Prostate gland (tissue), 2 donors: ENCODE data around the gene NUMBL. TPM values are rescaled to one million over a fixed set of nuclear protein-coding genes. Genes with fewer than 3 reads are reported as not detected.

Experiments
- DNase-seq: peaks from one replicate; pipeline ENCODE4 v3.0.0-alpha.2; 2019; ENCODE audit warnings: low spot score
- H3K27ac ChIP-seq, 2 donors: fragments of 200-600 bp; sonication (generic); 2 replicates each; pipeline ENCODE4 v1.5.1; 2017 to 2019
- H3K27me3 ChIP-seq: fragments of 200-600 bp; sonication (generic); replicated peaks from 2 replicates; pipeline ENCODE4 v1.5.1; 2019; ENCODE audit not compliant: insufficient read depth
- H3K36me3 ChIP-seq, 2 donors: fragments of 200-600 bp; sonication (generic); 1 replicate in 1 of 2; 2 replicates in 1 of 2; pipeline versions ENCODE4 v1.5.1 to v1.8.1; 2017 to 2019
- H3K4me1 ChIP-seq: fragments of 200-600 bp; sonication (generic); replicated peaks from 2 replicates; pipeline ENCODE4 v1.5.1; 2019
- H3K4me3 ChIP-seq, 2 donors: fragments of 200-600 bp; sonication (generic); 2 replicates each; pipeline ENCODE4 v1.5.1; 2017 to 2019
- H3K9me3 ChIP-seq: fragments of 200-600 bp; sonication (generic); 2 replicates; pipeline ENCODE4 v1.5.1; 2017
- CTCF ChIP-seq, 4 experiments: fragments of 200-600 bp in 2 of 4; fragments of 450-650 bp in 2 of 4; sonication (generic) in 2 of 4; IDR thresholded peaks; 1 replicate in 3 of 4; 2 replicates in 1 of 4; pipeline ENCODE4 v1.5.1; 2016 to 2019; ENCODE audit warnings: antibody characterized with exemption in 4 of 4, mild to moderate bottlenecking in 2 of 4, moderate library complexity in 2 of 4
- POLR2A ChIP-seq: fragments of 450-650 bp; IDR thresholded peaks from one replicate; pipeline ENCODE4 v1.6.1; 2016; ENCODE audit warnings: antibody characterized with exemption, mild to moderate bottlenecking
- POLR2AphosphoS5 ChIP-seq: sonication (generic); formaldehyde crosslinking; IDR thresholded peaks from one replicate; pipeline ENCODE4 v1.6.1; 2017; ENCODE audit warnings: antibody characterized with exemption
- WGBS: methylation state at CpG from one replicate; pipeline ENCODE4 v1.1.5; 2018; 5-methylcytosine and 5-hydroxymethylcytosine counted together
- intact Hi-C: fragments of 100-400 bp; cut with DNase I; formaldehyde crosslinking; loops from one replicate; pipeline ENCODE4 v1.14.2; 2022
- total RNA-seq, 2 donors: library from RNA; depleted of rRNA; stranded (reverse); fragments of >200 nt; gene quantifications; one replicate each; pipeline ENCODE4 v1.1.0, GENCODE V29; 2016

NUMBL gene
- total RNA-seq, 2 donors from 2014 or later: 24.3 to 102 TPM

DNA sequence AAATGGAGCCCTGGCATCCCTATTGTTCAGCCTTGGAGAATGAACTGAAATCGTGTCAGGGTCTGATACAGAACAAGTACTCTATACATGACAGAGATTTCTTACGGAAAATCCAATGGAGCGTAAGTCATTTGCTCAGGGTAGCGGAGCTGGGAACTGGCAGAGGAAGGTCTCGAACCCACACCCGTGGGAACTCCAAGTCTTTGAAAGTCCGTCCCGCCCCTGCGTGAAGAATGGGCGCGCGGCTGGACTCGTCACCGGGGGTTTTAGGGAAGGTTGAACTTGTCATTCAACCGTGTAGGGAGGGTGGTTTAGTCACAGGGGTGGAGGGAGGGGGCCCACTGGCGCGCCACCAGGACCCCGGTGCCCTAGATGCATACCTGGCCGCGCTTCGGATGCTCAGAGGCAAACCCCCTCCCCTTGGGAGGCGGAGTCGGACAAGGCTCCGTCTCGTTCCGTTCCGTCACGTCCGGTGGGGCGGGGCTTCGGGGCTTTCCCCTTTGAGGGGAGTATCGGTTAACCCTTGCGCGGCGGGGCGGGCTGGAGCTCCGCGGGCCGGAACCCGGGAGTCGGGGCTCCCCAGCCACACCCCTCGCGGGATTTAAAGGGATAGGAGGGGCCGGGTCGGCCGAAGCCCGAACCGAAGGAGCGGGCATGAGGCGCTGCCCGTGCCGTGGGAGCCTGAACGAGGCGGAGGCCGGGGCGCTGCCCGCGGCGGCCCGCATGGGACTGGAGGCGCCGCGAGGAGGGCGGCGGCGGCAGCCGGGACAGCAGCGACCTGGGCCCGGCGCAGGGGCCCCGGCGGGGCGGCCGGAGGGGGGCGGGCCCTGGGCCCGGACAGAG lies 26.3 kb upstream of the NUMBL start, which contains the start of the genes COQ8B and ITPKC:
Gene COQ8B (minus strand): TSS at position 405 of the 843 bp plus-strand sequence. CDS start 2,254 bp downstream, outside the sequence.
Gene ITPKC (plus strand): TSS at position 631 of the 843 bp plus-strand sequence. CDS start 24 bp downstream, at position 655.
- peak in 2 of 4 experiments; percentile 49 to 54 for TF ChIP-seq CTCF (IDR thresholded peaks at IDR 0.05)
- TF ChIP-seq POLR2AphosphoS5: peak; percentile 100
- TF ChIP-seq POLR2A: peak; percentile 92
- WGBS: under 1% methylated on average over 74 of the region's 76 CpGs
- DNase-seq: peak; percentile 99
- H3K4me1 ChIP-seq: no peaks in the 10 kb centered on the region
- no peaks in the 10 kb centered on the region for H3K9me3 ChIP-seq
- peak within 1 kb of the TSS; percentile 79 to 85 for H3K4me3 ChIP-seq
- intact Hi-C loops: loop anchor here (2.0 kb wide), 1 partner anchor 80 kb away; no protein-coding TSS in a partner anchor
- H3K27me3 ChIP-seq: no peaks in the 10 kb centered on the region
- no peaks in the 10 kb centered on the region for H3K36me3 ChIP-seq
- peak within 1 kb of the TSS; percentile 99 to 100 for H3K27ac ChIP-seq

- 3% methylated on average over 8 of the region's 8 CpGs for WGBS
- no peaks in the 10 kb centered on the region for H3K36me3 ChIP-seq
- H3K4me1 ChIP-seq: no peaks in the 10 kb centered on the region
- DNase-seq: peak; percentile 46
- intact Hi-C loops: loop anchor here (2.0 kb wide), 1 partner anchor 81 kb away; no protein-coding TSS in a partner anchor
- H3K9me3 ChIP-seq: no peaks in the 10 kb centered on the region
- H3K4me3 ChIP-seq: peak overlapping the region; percentile 79 to 85
- H3K27me3 ChIP-seq: no peaks in the 10 kb centered on the region
- TF ChIP-seq CTCF (IDR thresholded peaks at IDR 0.05) (no peak), POLR2A (no peak), POLR2AphosphoS5 (no peak)
- peak overlapping the region; percentile 99 to 100 for H3K27ac ChIP-seq
These were observed 25.6 kb upstream of the NUMBL start for GRCh38 chr19:40716031-40716481.

GRCh38 chr19:40714441-40715299 lies 24.2 kb upstream of the NUMBL start:
- no peaks in the 10 kb centered on the region for H3K36me3 ChIP-seq
- H3K4me3 ChIP-seq: peak overlapping the region; percentile 28 to 79
- DNase-seq: peak; percentile 96
- TF ChIP-seq POLR2AphosphoS5 (peak; percentile 78), CTCF (IDR thresholded peaks at IDR 0.05) (peak in 3 of 4 experiments; percentile 18 to 23 (median 23)), POLR2A (no peak)
- no peaks in the 10 kb centered on the region for H3K27me3 ChIP-seq
- H3K9me3 ChIP-seq: no peaks in the 10 kb centered on the region
- WGBS: 2% methylated on average over 31 of the region's 31 CpGs
- intact Hi-C loops: no loop called here
- H3K27ac ChIP-seq: peak overlapping the region; percentile 99 to 100
- H3K4me1 ChIP-seq: no peaks in the 10 kb centered on the region

DNA sequence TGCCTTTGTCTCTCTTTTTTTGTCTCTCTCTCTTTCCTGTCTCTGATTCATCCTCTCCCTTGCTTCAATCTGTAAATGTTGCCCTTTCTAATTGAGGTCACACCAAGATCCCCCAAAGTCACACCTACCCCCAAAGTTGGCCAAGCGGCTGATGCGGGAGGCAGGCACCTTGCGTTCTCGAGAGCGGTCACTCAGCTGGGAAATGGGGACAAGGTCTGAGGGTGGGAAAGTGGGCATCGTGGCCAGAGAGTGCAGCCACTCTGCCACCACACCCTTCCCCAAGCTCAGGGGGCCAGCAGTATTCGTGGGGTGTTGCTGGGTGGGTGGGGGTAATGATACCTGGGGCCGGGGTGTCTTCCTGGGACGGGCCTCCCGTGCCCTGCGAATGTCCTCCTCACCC lies 23.5 kb upstream of the NUMBL start:
- H3K27me3 ChIP-seq: no peaks in the 10 kb centered on the region
- H3K9me3 ChIP-seq: no peaks in the 10 kb centered on the region
- 81% methylated on average over 11 of the region's 11 CpGs for WGBS
- intact Hi-C loops: no loop called here
- no peaks in the 10 kb centered on the region for H3K4me1 ChIP-seq
- TF ChIP-seq POLR2A (no peak), CTCF (IDR thresholded peaks at IDR 0.05) (no peak), POLR2AphosphoS5 (no peak)
- H3K27ac ChIP-seq: peak overlapping the region; percentile 99 to 100
- H3K4me3 ChIP-seq: peak overlapping the region; percentile 28 to 79
- H3K36me3 ChIP-seq: no peaks in the 10 kb centered on the region
- no peak for DNase-seq
